Endothelial cell of umbilical vein (primary cell): ENCODE results near the gene OMA1. TPM values are rescaled to one million over a fixed set of nuclear protein-coding genes. Genes with fewer than 3 reads are reported as not detected.

Experiments
- BruUV-seq: library from RNA; stranded (reverse); fragments of 400-500 nt; replicated peaks from 2 replicates; lab custom pipeline; 2021; lab: Mats Ljungman, UMichigan
- CTCF ChIA-PET: fragments of 300-600, 350-600 bp; sonication (Branson Sonifier 250); formaldehyde crosslinking; loops from one replicate; lab custom pipeline; 2021; ENCODE audit warnings: antibody characterized with exemption, inconsistent platforms; lab: Charles Lee
- POLR2A ChIA-PET: fragments of 300-600, 350-600 bp; sonication (Branson Sonifier 250); formaldehyde crosslinking; loops from one replicate; lab custom pipeline; 2021; ENCODE audit warnings: antibody characterized with exemption, inconsistent platforms; lab: Charles Lee
- DNase-seq: peaks from one replicate; pipeline ENCODE4 v3.0.0-alpha.2; 2011; ENCODE audit warnings: low read depth, low spot score
- FAIRE-seq: peaks from 2 replicates; lab custom pipeline; 2011; peaks lifted over from hg19 to GRCh38; lab: Jason Lieb, UNC
- H2AFZ ChIP-seq: 2 replicates; pipeline ENCODE4 v1.6.0; 2012; ENCODE audit warnings: low read depth, low read length, control low read depth, inconsistent platforms
- H3K27ac ChIP-seq: 2 replicates; pipeline ENCODE4 v1.5.1; 2011; ENCODE audit warnings: low read depth, mild to moderate bottlenecking, control low read depth, low read length, moderate library complexity; ENCODE audit not compliant: insufficient read depth
- H3K27me3 ChIP-seq, 2 experiments: 2 replicates each; pipeline versions ENCODE4 v1.6.0 to v1.6.1; 2011; ENCODE audit warnings: low read length in 2 of 2, mixed read lengths in 1 of 2; ENCODE audit not compliant: control insufficient read depth in 2 of 2, insufficient read depth in 2 of 2
- H3K36me3 ChIP-seq, 2 experiments: 2 replicates in 1 of 2; 3 replicates in 1 of 2; pipeline ENCODE4 v1.5.1; 2011; ENCODE audit warnings: low read length in 2 of 2, mild to moderate bottlenecking in 1 of 2, moderate library complexity in 1 of 2; ENCODE audit not compliant: control insufficient read depth in 2 of 2, insufficient read depth in 2 of 2; ENCODE audit errors: extremely low read depth in 1 of 2
- H3K4me1 ChIP-seq: 3 replicates; pipeline ENCODE4 v1.5.1; 2011; ENCODE audit warnings: mild to moderate bottlenecking, low read length; ENCODE audit not compliant: control insufficient read depth, insufficient read depth; ENCODE audit errors: extremely low read depth
- H3K4me2 ChIP-seq: 2 replicates; pipeline ENCODE4 v1.6.1; 2011; ENCODE audit warnings: low read length, control low read depth, mixed read lengths; ENCODE audit not compliant: insufficient read depth
- H3K4me3 ChIP-seq, 3 experiments: fragments of 200-600 bp in 1 of 3; sonication (generic), shearing (Covaris generic) in 1 of 3; replicated peaks in 1 of 3; 2 replicates each; pipeline ENCODE4 v1.5.1; 2011 to 2016; ENCODE audit warnings: control low read depth in 3 of 3, low read length in 3 of 3, mild to moderate bottlenecking in 2 of 3, inconsistent platforms in 1 of 3, low read depth in 1 of 3, moderate library complexity in 1 of 3; ENCODE audit not compliant: insufficient read depth in 1 of 3
- H3K79me2 ChIP-seq: 2 replicates; pipeline ENCODE4 v1.6.0; 2012; ENCODE audit warnings: low read length, inconsistent platforms; ENCODE audit not compliant: control insufficient read depth, insufficient read depth
- H3K9ac ChIP-seq: replicated peaks from 2 replicates; pipeline ENCODE3; 2011; ENCODE audit warnings: low read length, control low read depth; ENCODE audit not compliant: insufficient read depth; ENCODE audit errors: extremely low read depth
- H3K9me1 ChIP-seq: replicated peaks from 3 replicates; pipeline ENCODE4 v1.6.0; 2011; ENCODE audit warnings: mild to moderate bottlenecking, low read length; ENCODE audit not compliant: control insufficient read depth, insufficient read depth; ENCODE audit errors: extremely low read depth
- H3K9me3 ChIP-seq: replicated peaks from 2 replicates; pipeline ENCODE4 v1.5.1; 2012; ENCODE audit warnings: low read length, inconsistent platforms; ENCODE audit not compliant: control insufficient read depth, insufficient read depth
- H4K20me1 ChIP-seq: replicated peaks from 2 replicates; pipeline ENCODE3; 2011; ENCODE audit warnings: mild to moderate bottlenecking, low read length; ENCODE audit not compliant: control insufficient read depth, insufficient read depth; ENCODE audit errors: extremely low read depth
- CTCF ChIP-seq, 2 donors: IDR thresholded peaks; 1 replicate in 1 of 2; 2 replicates in 1 of 2; pipeline ENCODE4 v1.5.1; 2011; ENCODE audit warnings: low read length in 2 of 2, mild to moderate bottlenecking in 2 of 2, moderate library complexity in 2 of 2, control low read depth in 1 of 2, inconsistent platforms in 1 of 2, low read depth in 1 of 2; ENCODE audit not compliant: insufficient read depth in 1 of 2; ENCODE audit errors: extremely low read depth in 1 of 2
- EZH2 ChIP-seq: IDR thresholded peaks from 2 replicates; pipeline ENCODE4 v1.6.1; 2012; ENCODE audit warnings: borderline replicate concordance, low read depth, mild to moderate bottlenecking, moderate library complexity, low read length, inconsistent platforms; ENCODE audit not compliant: severe bottlenecking
- FOS ChIP-seq: IDR thresholded peaks from 2 replicates; pipeline ENCODE4 v1.6.1; 2011; ENCODE audit warnings: mild to moderate bottlenecking, low read length, moderate library complexity, borderline replicate concordance; ENCODE audit not compliant: insufficient read depth
- GATA2 ChIP-seq: IDR thresholded peaks from 2 replicates; pipeline ENCODE4 v1.7.0; 2011; ENCODE audit warnings: low read depth, mild to moderate bottlenecking, moderate library complexity, mixed read lengths, low read length; ENCODE audit not compliant: insufficient read length, insufficient read depth
- JUN ChIP-seq: IDR thresholded peaks from 2 replicates; pipeline ENCODE4 v1.6.1; 2011; ENCODE audit warnings: borderline replicate concordance, low read depth; ENCODE audit not compliant: insufficient read length, insufficient read depth
- MAX ChIP-seq: IDR thresholded peaks from 2 replicates; pipeline ENCODE4 v1.6.1; 2011; ENCODE audit not compliant: insufficient read depth, insufficient read length
- MYC ChIP-seq: IDR thresholded peaks from one replicate; pipeline ENCODE4 v1.6.1; 2011; ENCODE audit warnings: mild to moderate bottlenecking, low read depth, low read length
- POLR2A ChIP-seq: IDR thresholded peaks from 2 replicates; pipeline ENCODE4 v1.6.1; 2012; ENCODE audit warnings: low read depth, mild to moderate bottlenecking, control low read depth, low read length
- POLR2AphosphoS5 ChIP-seq: IDR thresholded peaks from 2 replicates; pipeline ENCODE4 v1.6.1; 2012; ENCODE audit warnings: low read depth, mild to moderate bottlenecking, control low read depth, low read length, moderate library complexity; ENCODE audit not compliant: insufficient read depth
- dilution Hi-C: fragments of 300-500 bp; cut with MboI; formaldehyde crosslinking; loops from one replicate; pipeline ENCODE4 v1.15.0; 2019; ENCODE audit warnings: low sequenced_read_pairs; ENCODE audit not compliant: extremely low pct_ligation_motif_present
- intact Hi-C: fragments of 100-400 bp; cut with micrococcal nuclease; formaldehyde crosslinking; loops from one replicate; pipeline ENCODE4 v1.10.0; 2022
- polyA plus RNA-seq, 4 experiments: library from polyadenylated mRNA; depleted of rRNA in 3 of 4; stranded (reverse) in 3 of 4; unstranded in 1 of 4; fragments of >200 nt; gene quantifications; 2 replicates each; pipeline versions ENCODE4 v1.2.1 to v1.2.3, GENCODE V29; 2011 to 2012; ENCODE audit warnings: missing spikeins in 1 of 4
- total RNA-seq: library from RNA; stranded (reverse); gene quantifications from 2 replicates; pipeline ENCODE4 v1.2.3, GENCODE V29; 2021

OMA1 gene
- total and polyA plus RNA-seq, 2 donors (not counting 3 experiments of a cell fraction or from before 2014, with no cell fraction given) = 4.0 to 4.6 TPM

DNA sequence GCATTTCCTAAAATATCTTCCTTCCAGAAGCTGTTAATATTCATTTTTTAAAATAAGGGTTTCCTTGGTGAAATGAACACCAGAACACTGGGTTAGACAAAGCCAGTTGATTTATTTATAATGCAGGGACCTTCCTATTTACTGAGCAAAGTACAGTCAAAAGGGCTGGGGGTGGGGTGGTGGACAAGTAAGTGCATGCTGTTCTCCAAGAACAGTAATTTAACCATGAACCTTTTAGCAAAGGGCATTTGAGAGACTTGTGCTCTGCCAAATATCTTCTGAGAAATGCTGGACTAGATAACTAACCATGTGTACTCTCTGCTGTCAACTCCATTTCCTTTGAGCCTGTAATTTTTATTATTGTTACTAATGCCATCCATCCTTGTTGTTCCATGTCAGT lies 100.2 kb downstream of the OMA1 start:
- DNase-seq (no peak), FAIRE-seq (no peak)
- Histone ChIP-seq H2AFZ (no peak overlapping the region), H3K9me3 (no peaks in the 10 kb centered on the region), H3K4me1 (no peaks in the 10 kb centered on the region), H3K4me2 (no peak overlapping the region), H3K36me3 (no peaks in the 10 kb centered on the region), H3K27ac (no peak overlapping the region), H3K79me2 (no peaks in the 10 kb centered on the region), H3K9me1 (no peaks in the 10 kb centered on the region), H3K27me3 (peaks cover 0 to 3% of the 10 kb centered on the region in 2 experiments), H3K4me3 (no peak overlapping the region), H4K20me1 (no peaks in the 10 kb centered on the region), H3K9ac (no peak overlapping the region)
- intact Hi-C loops (no loop called here), dilution Hi-C loops (no loop called here)
- CTCF ChIA-PET = no interaction called here
- no TSS peak for BruUV-seq
- TF ChIP-seq MYC (no peak), JUN (no peak), POLR2A (no peak), GATA2 (no peak), CTCF (IDR thresholded peaks at IDR 0.05; ENCODE audit: extremely low read depth in 1 of 2, insufficient read depth in 1 of 2, low read depth in 1 of 2, low read length in 2 of 2) (no peak), FOS (no peak), POLR2AphosphoS5 (no peak), EZH2 (no peak), MAX (no peak)
- POLR2A ChIA-PET = no interaction called here
